ENCODE data around the gene POC1A. TPM values are rescaled to one million over a fixed set of nuclear protein-coding genes. Genes with fewer than 3 reads are reported as not detected.
A peak's percentile ranks its signal among the peaks of the same experiment; 100 is the strongest.

The POC1A gene
- total RNA-seq, 1 experiment from 2014 or later: 16.1 TPM

- BruUV-seq (replicated peaks): no TSS peak
- Histone ChIP-seq H3K4me1 (ENCODE audit: insufficient read depth, low read length, poor library complexity, severe bottlenecking) (no peaks in the 10 kb centered on the region), H3K27me3 (replicated peaks; ENCODE audit: insufficient read depth, low read depth, low read length, poor library complexity) (no peaks in the 10 kb centered on the region), H3K27ac (ENCODE audit: low read depth, low read length, poor library complexity, severe bottlenecking) (peak overlapping the region; percentile 59), H3K4me3 (ENCODE audit: low read depth, low read length, poor library complexity, severe bottlenecking) (no peak overlapping the region), H3K36me3 (ENCODE audit: insufficient read depth, low read length, poor library complexity, severe bottlenecking) (no peaks in the 10 kb centered on the region), H3K9me3 (ENCODE audit: low read depth, low read length, poor library complexity, severe bottlenecking) (no peaks in the 10 kb centered on the region)
- intact Hi-C loops (cut with micrococcal nuclease; ENCODE audit: unreplicated experiment): no loop called here
- ChIA-PET POLR2A (ENCODE audit: low non-redundant PET) (no interaction called here), CTCF (no interaction called here)
- DNase-seq (ENCODE audit: low spot score): peak; percentile 35
- no peak for TF ChIP-seq EZH2 (IDR thresholded peaks at IDR 0.05; ENCODE audit: borderline replicate concordance, low read depth, low read length, poor library complexity, severe bottlenecking)
- TF ChIP-seq CTCF (conservative IDR thresholded peaks at IDR 0.05; ENCODE audit: low read depth, low read length): no peak
These were observed 63.9 kb downstream of the POC1A start for GRCh38 chr3:52090131-52090932.

DNA sequence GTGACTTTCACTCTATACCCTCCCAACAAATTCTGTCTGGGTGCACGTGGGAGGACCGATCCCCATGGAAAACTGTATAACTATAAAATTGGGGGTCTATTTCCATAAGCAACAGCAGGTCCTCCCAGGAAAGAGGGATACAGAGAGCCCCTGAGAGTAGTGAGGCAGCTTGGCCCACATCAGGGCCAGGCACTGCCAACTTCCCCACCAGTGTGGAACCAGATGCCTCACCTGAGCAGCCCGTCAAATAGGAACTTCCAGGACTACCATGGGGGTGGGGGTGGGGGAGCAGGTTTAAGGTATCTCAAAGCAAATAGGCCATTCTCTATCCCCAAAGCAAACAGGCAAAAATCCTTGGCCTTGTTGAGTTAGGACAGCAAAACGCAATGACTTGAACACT lies 64.5 kb downstream of the POC1A start:
- no peak for DNase-seq (ENCODE audit: low spot score)
- Histone ChIP-seq H3K4me1 (ENCODE audit: insufficient read depth, low read length, poor library complexity, severe bottlenecking) (no peaks in the 10 kb centered on the region), H3K36me3 (ENCODE audit: insufficient read depth, low read length, poor library complexity, severe bottlenecking) (no peaks in the 10 kb centered on the region), H3K27ac (ENCODE audit: low read depth, low read length, poor library complexity, severe bottlenecking) (peak overlapping the region; percentile 16), H3K4me3 (ENCODE audit: low read depth, low read length, poor library complexity, severe bottlenecking) (no peak overlapping the region), H3K9me3 (ENCODE audit: low read depth, low read length, poor library complexity, severe bottlenecking) (no peaks in the 10 kb centered on the region), H3K27me3 (replicated peaks; ENCODE audit: insufficient read depth, low read depth, low read length, poor library complexity) (no peaks in the 10 kb centered on the region)
- ChIA-PET POLR2A (ENCODE audit: low non-redundant PET) (no interaction called here), CTCF (no interaction called here)
- intact Hi-C loops (cut with micrococcal nuclease; ENCODE audit: unreplicated experiment): no loop called here
- TF ChIP-seq CTCF (conservative IDR thresholded peaks at IDR 0.05; ENCODE audit: low read depth, low read length) (no peak), EZH2 (IDR thresholded peaks at IDR 0.05; ENCODE audit: borderline replicate concordance, low read depth, low read length, poor library complexity, severe bottlenecking) (no peak)
- BruUV-seq (replicated peaks): no TSS peak

GRCh38 chr3:52088445-52089367 lies 65.5 kb downstream of the POC1A start:
- intact Hi-C loops (cut with micrococcal nuclease; ENCODE audit: unreplicated experiment): no loop called here
- POLR2A ChIA-PET (ENCODE audit: low non-redundant PET): no interaction called here
- TF ChIP-seq CTCF (conservative IDR thresholded peaks at IDR 0.05; ENCODE audit: low read depth, low read length) (no peak), EZH2 (IDR thresholded peaks at IDR 0.05; ENCODE audit: borderline replicate concordance, low read depth, low read length, poor library complexity, severe bottlenecking) (no peak)
- DNase-seq (ENCODE audit: low spot score): no peak
- no peak overlapping the region for H3K4me3 ChIP-seq (ENCODE audit: low read depth, low read length, poor library complexity, severe bottlenecking)
- H3K36me3 ChIP-seq (ENCODE audit: insufficient read depth, low read length, poor library complexity, severe bottlenecking): no peaks in the 10 kb centered on the region
- no peaks in the 10 kb centered on the region for H3K27me3 ChIP-seq (replicated peaks; ENCODE audit: insufficient read depth, low read depth, low read length, poor library complexity)
- CTCF ChIA-PET: interaction anchor here (0.6 kb wide), 1 partner anchor 955 kb away, joined by 4 read pairs; no protein-coding TSS in a partner anchor
- H3K27ac ChIP-seq (ENCODE audit: low read depth, low read length, poor library complexity, severe bottlenecking): no peak overlapping the region
- H3K4me1 ChIP-seq (ENCODE audit: insufficient read depth, low read length, poor library complexity, severe bottlenecking): no peaks in the 10 kb centered on the region
- no peaks in the 10 kb centered on the region for H3K9me3 ChIP-seq (ENCODE audit: low read depth, low read length, poor library complexity, severe bottlenecking)
- BruUV-seq (replicated peaks): no TSS peak

All from A673 (cell line).